GM12878 (cell line): Measurements from ENCODE around the gene CTRB2. TPM values are rescaled to one million over a fixed set of nuclear protein-coding genes. Genes with fewer than 3 reads are reported as not detected.

Source experiments
- ATAC-seq: fragments of 200-7000 bp; cut with Tn5 transposase; 3 replicates; pipeline ENCODE4 v1.9.1; 2020; ENCODE audit warnings: mild to moderate bottlenecking, moderate library complexity
- BruUV-seq: library from RNA; stranded (reverse); fragments of 400-500 nt; replicated peaks from 2 replicates; lab custom pipeline; 2021; lab: Mats Ljungman, UMichigan
- CTCF ChIA-PET: fragments of 300-600 bp; sonication (Branson Sonifier 250); formaldehyde crosslinking; extraction: SDS; loops from one replicate; lab custom pipeline; 2021; ENCODE audit warnings: inconsistent platforms; lab: Yijun Ruan, JAX
- POLR2A ChIA-PET: fragments of 350-600 bp; formaldehyde crosslinking; extraction: SDS; loops from one replicate; lab custom pipeline; 2021; ENCODE audit warnings: inconsistent platforms; lab: Charles Lee
- RAD21 ChIA-PET: fragments of 300-600 bp; sonication (Branson Sonifier 250); formaldehyde crosslinking; loops from one replicate; lab custom pipeline; 2023; ENCODE audit warnings: antibody characterized with exemption; ENCODE audit not compliant: unreplicated experiment; lab: Charles Lee
- SMC1A ChIA-PET: fragments of 300-600 bp; sonication (Branson Sonifier 250); formaldehyde crosslinking; loops from one replicate; lab custom pipeline; 2023; ENCODE audit not compliant: unreplicated experiment, uncharacterized antibody; lab: Charles Lee
- DNase-seq: peaks from one replicate; pipeline ENCODE4 v3.0.0-alpha.2; 2011; ENCODE audit warnings: low read depth, low spot score
- FAIRE-seq: peaks from 3 replicates; lab custom pipeline; 2011; peaks lifted over from hg19 to GRCh38; lab: Jason Lieb, UNC
- H2AFZ ChIP-seq: 2 replicates; pipeline ENCODE4 v1.6.0; 2011; ENCODE audit warnings: low read depth, low read length, control low read depth; ENCODE audit not compliant: control insufficient read depth
- H3K27ac ChIP-seq: 2 replicates; pipeline ENCODE4 v1.5.1; 2011; ENCODE audit warnings: control low read depth; ENCODE audit not compliant: control insufficient read depth, insufficient read depth
- H3K27me3 ChIP-seq, 2 experiments: replicated peaks in 1 of 2; 2 replicates each; pipeline versions ENCODE4 v1.6.0 to v1.6.1; 2011; ENCODE audit warnings: low read length in 1 of 2; ENCODE audit not compliant: control insufficient read depth in 2 of 2, insufficient read depth in 2 of 2
- H3K36me3 ChIP-seq, 2 experiments: 2 replicates each; pipeline ENCODE4 v1.5.1; 2011; ENCODE audit warnings: low read length in 1 of 2; ENCODE audit not compliant: control insufficient read depth in 2 of 2, insufficient read depth in 2 of 2
- H3K4me1 ChIP-seq: 2 replicates; pipeline ENCODE4 v1.6.1; 2011; ENCODE audit warnings: mild to moderate bottlenecking, low read length, moderate library complexity, mixed read lengths; ENCODE audit not compliant: control insufficient read depth, insufficient read depth
- H3K4me2 ChIP-seq: 2 replicates; pipeline ENCODE4 v1.6.0; 2011; ENCODE audit warnings: control low read depth; ENCODE audit not compliant: control insufficient read depth, insufficient read depth
- H3K4me3 ChIP-seq: fragments of 200-600 bp; sonication (generic); 2 replicates; pipeline ENCODE4 v1.5.1; 2016
- H3K79me2 ChIP-seq: 2 replicates; pipeline ENCODE4 v1.6.0; 2011; ENCODE audit warnings: low read length; ENCODE audit not compliant: control insufficient read depth, insufficient read depth
- H3K9ac ChIP-seq: 2 replicates; pipeline ENCODE4 v1.8.0; 2011; ENCODE audit warnings: low read length, control low read depth, mixed read lengths; ENCODE audit not compliant: control insufficient read depth, insufficient read depth
- H3K9me3 ChIP-seq: replicated peaks from 3 replicates; pipeline ENCODE4 v1.5.1; 2011; ENCODE audit warnings: mild to moderate bottlenecking, low read length; ENCODE audit not compliant: control insufficient read depth, insufficient read depth
- H4K20me1 ChIP-seq: 2 replicates; pipeline ENCODE4 v1.6.0; 2011; ENCODE audit not compliant: control insufficient read depth, insufficient read depth
- BRCA1 ChIP-seq: IDR thresholded peaks from 2 replicates; pipeline ENCODE4 v1.6.1; 2011; ENCODE audit warnings: low read depth, low read length, improper control_type of control experiment
- E2F4 ChIP-seq: IDR thresholded peaks from 2 replicates; pipeline ENCODE4 v1.6.1; 2012; ENCODE audit warnings: low read depth, low read length, improper control_type of control experiment
- EGR1 ChIP-seq, 2 experiments: IDR thresholded peaks; 1 replicate in 1 of 2; 2 replicates in 1 of 2; pipeline ENCODE4 v1.6.1; 2011 to 2012; ENCODE audit warnings: low read depth in 2 of 2, low read length in 2 of 2, borderline replicate concordance in 1 of 2, mild to moderate bottlenecking in 1 of 2, moderate library complexity in 1 of 2
- IKZF1 ChIP-seq: fragments of 450-650 bp; conservative IDR thresholded peaks from 2 replicates; pipeline ENCODE4 v1.6.1; 2017; ENCODE audit warnings: antibody characterized with exemption, mild to moderate bottlenecking
- IRF4 ChIP-seq: IDR thresholded peaks from 2 replicates; pipeline ENCODE4 v1.6.1; 2011; ENCODE audit warnings: low read depth, low read length
- MLLT1 ChIP-seq: fragments of 450-650 bp; IDR thresholded peaks from 2 replicates; pipeline ENCODE4 v1.6.1; 2016; ENCODE audit warnings: mild to moderate bottlenecking
- PAX5 ChIP-seq: IDR thresholded peaks from 2 replicates; pipeline ENCODE4 v1.6.1; 2011; ENCODE audit warnings: low read depth, low read length, borderline replicate concordance
- PKNOX1 ChIP-seq: fragments of 450-650 bp; IDR thresholded peaks from 2 replicates; pipeline ENCODE4 v1.6.1; 2016; ENCODE audit warnings: mild to moderate bottlenecking
- SPI1 ChIP-seq: IDR thresholded peaks from 2 replicates; pipeline ENCODE4 v1.6.1; 2011; ENCODE audit warnings: low read depth, mild to moderate bottlenecking, low read length, moderate library complexity, borderline replicate concordance; ENCODE audit not compliant: insufficient read depth
- SREBF2 ChIP-seq: IDR thresholded peaks from 2 replicates; pipeline ENCODE4 v1.6.1; 2012; ENCODE audit warnings: mild to moderate bottlenecking, low read length
- STAT1 ChIP-seq: fragments of 450-650 bp; conservative IDR thresholded peaks from 2 replicates; pipeline ENCODE4 v1.6.1; 2014; ENCODE audit warnings: antibody characterized with exemption, mild to moderate bottlenecking
- ZBED1 ChIP-seq: IDR thresholded peaks from 2 replicates; pipeline ENCODE4 v1.6.1; 2016; ENCODE audit warnings: borderline replicate concordance
- ZNF24 ChIP-seq: fragments of 450-650 bp; IDR thresholded peaks from 2 replicates; pipeline ENCODE4 v1.6.1; 2017; ENCODE audit warnings: antibody characterized with exemption, mild to moderate bottlenecking
- ZNF274 ChIP-seq: IDR thresholded peaks from one replicate; pipeline ENCODE4 v1.8.0; 2011; ENCODE audit not compliant: insufficient read length, insufficient read depth
- WGBS: methylation state at CpG from one replicate; pipeline ENCODE4 v1.1.6; 2016; ENCODE audit warnings: low lambda C conversion rate; ENCODE audit not compliant: insufficient replicate concordance, insufficient coverage; ENCODE audit errors: missing lambda C conversion rate; 5-methylcytosine and 5-hydroxymethylcytosine counted together
- in situ Hi-C: fragments of 300-500 bp; cut with MboI; formaldehyde crosslinking; loops from 9 replicates; pipeline ENCODE4 v1.14.3; 2018; ENCODE audit warnings: mixed read lengths
- intact Hi-C: fragments of 100-400 bp; cut with micrococcal nuclease; formaldehyde crosslinking; loops from one replicate; pipeline ENCODE4 v1.14.2; 2022; ENCODE audit not compliant: unreplicated experiment
- polyA plus RNA-seq, 11 experiments: library from polyadenylated mRNA; depleted of rRNA in 4 of 11; unstranded in 6 of 11; stranded (reverse) in 5 of 11; fragments of >200 nt; fragmentation: Nextera tagmentation in 4 of 11; fragmentation: Illumina TruSeq in 1 of 11; extraction: Ambion mirVana in 4 of 11; extraction: Trizol in 1 of 11; gene quantifications; 1 replicate in 1 of 11; 2 replicates in 10 of 11; pipeline versions ENCODE4 v1.2.1 to v1.2.3, GENCODE V29; 2011 to 2016; ENCODE audit warnings: inconsistent platforms in 2 of 11, missing spikeins in 2 of 11, low read depth in 1 of 11
- total RNA-seq, 4 experiments: library from RNA; depleted of rRNA in 3 of 4; stranded (reverse); fragments of >200 nt in 3 of 4; fragmentation: Illumina TruSeq in 1 of 4; extraction: Trizol in 1 of 4; gene quantifications; 2 replicates each; pipeline versions ENCODE4 v1.2.1 to v1.2.3, GENCODE V29; 2013 to 2021

CTRB2 gene
- total and polyA plus RNA-seq, 10 of the 15 experiments (the other 5 are each of a cell fraction or from before 2014, with no cell fraction given): 9.4 TPM; not detected in 9

GRCh38 chr16:75198135-75198600 is 8.8 kb downstream of the CTRB2 start (continued):
- TF ChIP-seq BRCA1 (no peak), E2F4 (no peak), EGR1 (IDR thresholded peaks at IDR 0.05; ENCODE audit: borderline replicate concordance in 1 of 2, low read depth in 2 of 2, low read length in 2 of 2) (no peak), MLLT1 (no peak), IKZF1 (no peak), ZNF274 (no peak), SREBF2 (no peak), ZNF24 (no peak)

GRCh38 chr16:75197522-75198134 is 9.3 kb downstream of the CTRB2 start:
- H3K4me1 ChIP-seq: peaks cover 3% of the 10 kb centered on the region; the same call in 1 of the 2 replicates
- no peaks in the 10 kb centered on the region for H4K20me1 ChIP-seq
- 49% methylated on average over 14 of the region's 14 CpGs for WGBS
- no peak overlapping the region for H3K4me2 ChIP-seq
- SMC1A ChIA-PET: interaction anchor here (0.7 to 5.2 kb wide), 13 partner anchors 10 to 576 kb away, joined by 3 to 52 read pairs (median 4); no protein-coding TSS in a partner anchor
- no TSS peak for BruUV-seq
- no peak overlapping the region for H3K27ac ChIP-seq
- in situ Hi-C loops (no loop called here), intact Hi-C loops (loop anchor here (2.0 to 5.0 kb wide), 3 partner anchors 35 to 567 kb away; no protein-coding TSS in a partner anchor)
- H3K79me2 ChIP-seq: no peaks in the 10 kb centered on the region
- RAD21 ChIA-PET: interaction anchor here (0.7 to 4.5 kb wide), 5 partner anchors 184 to 280 kb away, joined by 3 to 65 read pairs (median 4); partner anchors contain the start of gene ZNRF1
- POLR2A ChIA-PET: interaction anchor here (1.5 kb wide), 1 partner anchor 19 kb away, joined by 3 read pairs; no protein-coding TSS in a partner anchor
- H3K9ac ChIP-seq: no peak overlapping the region
- H3K9me3 ChIP-seq: no peaks in the 10 kb centered on the region
- H3K27me3 ChIP-seq: peaks cover 1 to 4% of the 10 kb centered on the region in 2 experiments
- no peaks in the 10 kb centered on the region for H3K36me3 ChIP-seq
- FAIRE-seq (no peak), DNase-seq (no peak), ATAC-seq (no peak)
- CTCF ChIA-PET: interaction anchor here (0.9 to 7.9 kb wide), 11 partner anchors 35 to 1973 kb away, joined by 3 to 170 read pairs (median 14); partner anchors contain the start of gene TMEM170A
- H3K4me3 ChIP-seq: no peak overlapping the region
- H2AFZ ChIP-seq: no peak overlapping the region
- TF ChIP-seq STAT1 (no peak), IRF4 (no peak), SPI1 (no peak), ZBED1 (no peak), PKNOX1 (no peak), PAX5 (no peak)
